Activated T-helper 2 cell treated with anti-CD3 and anti-CD28 coated beads, Interferon-gamma antibody, Interleukin-2, Interleukin-4, amounts not matched to agents 10 μg/mL and 5 μg/mL and 100 μg/mL, durations not matched to agents 14 hours and 24 hours and 36 hours (primary cell): Measurements from ENCODE around the gene UBE2V1. TPM values are rescaled to one million over a fixed set of nuclear protein-coding genes. Genes with fewer than 3 reads are reported as not detected.
"Not testable (repeated sequence)": the region's sequence is repeated elsewhere in the genome, so short reads cannot be mapped to it uniquely, and the experiment has no call there.

Source experiments
- DNase-seq: peaks from one replicate; pipeline ENCODE4 v3.0.0; 2021; ENCODE audit warnings: low spot score
- H3K27ac Mint-ChIP-seq: one replicate; pipeline ENCODE4 v1.8.0; 2021; ENCODE audit warnings: mixed read lengths
- H3K27me3 Mint-ChIP-seq: one replicate; pipeline ENCODE4 v1.8.0; 2021; ENCODE audit warnings: low read depth, mixed read lengths
- H3K36me3 Mint-ChIP-seq: one replicate; pipeline ENCODE4 v1.8.0; 2021; ENCODE audit warnings: low read depth, mixed read lengths
- H3K4me1 Mint-ChIP-seq: one replicate; pipeline ENCODE4 v1.8.0; 2021; ENCODE audit warnings: low read depth, mixed read lengths
- H3K4me3 Mint-ChIP-seq: one replicate; pipeline ENCODE4 v1.8.0; 2021; ENCODE audit warnings: low read depth, mild to moderate bottlenecking, moderate library complexity, mixed read lengths
- H3K9me3 Mint-ChIP-seq: one replicate; pipeline ENCODE4 v1.8.0; 2021; ENCODE audit warnings: mixed read lengths
- intact Hi-C: fragments of 100-400 bp; cut with micrococcal nuclease; formaldehyde crosslinking; loops from one replicate; pipeline ENCODE4 v1.15.1; 2023
- total RNA-seq: library from RNA; stranded (reverse); gene quantifications from 2 replicates; pipeline ENCODE4 v1.2.3, GENCODE V29; 2022

UBE2V1 gene
- total RNA-seq, result 158 and 174 TPM in 2 replicates

- peak; percentile 82 for DNase-seq
- no peaks in the 10 kb centered on the region for H3K9me3 Mint-ChIP-seq
- peak within 1 kb of the TSS; percentile 98 for H3K27ac Mint-ChIP-seq
- peak within 1 kb of the TSS; percentile 99 for H3K4me3 Mint-ChIP-seq
- H3K36me3 Mint-ChIP-seq, result peaks cover 43% of the 10 kb centered on the region
- no peaks in the 10 kb centered on the region for H3K27me3 Mint-ChIP-seq
- H3K4me1 Mint-ChIP-seq, result peaks cover 69% of the 10 kb centered on the region
- intact Hi-C loops, result loop anchor here (2.0 to 10.0 kb wide), 7 partner anchors 34 to 835 kb away; partner anchors contain the start of gene ZNFX1
These were observed at the start of gene UBE2V1 for GRCh38 chr20:50112512-50113419. Gene UBE2V1, minus strand, starts transcription at chr20:50113150. Its CDS starts 22 bp downstream, at chr20:50113128.

- peaks cover 12% of the 10 kb centered on the region for H3K4me1 Mint-ChIP-seq
These were observed 48.5 kb upstream of the UBE2V1 start for GRCh38 chr20:50161494-50161893.

GRCh38 chr20:50153500-50154377 is 40.8 kb upstream of the UBE2V1 start, which contains the start of gene PEDS1:
Gene PEDS1, minus strand, starts transcription at chr20:50153723. Its CDS starts 86 bp downstream, at chr20:50153637.
- Mint-ChIP-seq H3K27me3 (no peaks in the 10 kb centered on the region), H3K27ac (peak within 1 kb of the TSS; percentile 82), H3K9me3 (no peaks in the 10 kb centered on the region), H3K4me1 (peaks cover 32% of the 10 kb centered on the region), H3K36me3 (peaks cover 22% of the 10 kb centered on the region), H3K4me3 (peak within 1 kb of the TSS; percentile 78)
- peak; percentile 83 for DNase-seq
- intact Hi-C loops, result loop anchor here (1.0 kb wide), 1 partner anchor 13 kb away; no protein-coding TSS in a partner anchor

More at GRCh38 chr20:50161494-50161893, 48.5 kb upstream of the UBE2V1 start:
- H3K9me3 Mint-ChIP-seq, DNase-seq, H3K36me3 Mint-ChIP-seq, H3K27me3 Mint-ChIP-seq, intact Hi-C loops, H3K4me3 Mint-ChIP-seq, H3K27ac Mint-ChIP-seq: not testable (repeated sequence)

GRCh38 chr20:50153153-50153499 is 40.2 kb upstream of the UBE2V1 start:
- Mint-ChIP-seq H3K9me3 (no peaks in the 10 kb centered on the region), H3K36me3 (peaks cover 26% of the 10 kb centered on the region), H3K4me1 (peaks cover 37% of the 10 kb centered on the region), H3K4me3 (peak overlapping the region; percentile 78), H3K27ac (peak overlapping the region; percentile 82), H3K27me3 (no peaks in the 10 kb centered on the region)
- DNase-seq, result no peak
- intact Hi-C loops, result loop anchor here (1.0 kb wide), 1 partner anchor 13 kb away; no protein-coding TSS in a partner anchor

- Mint-ChIP-seq H3K27ac (peak overlapping the region; percentile 82), H3K4me3 (peak overlapping the region; percentile 78), H3K27me3 (no peaks in the 10 kb centered on the region), H3K9me3 (no peaks in the 10 kb centered on the region), H3K36me3 (peaks cover 31% of the 10 kb centered on the region), H3K4me1 (peaks cover 43% of the 10 kb centered on the region)
- intact Hi-C loops, result loop anchor here (1.0 kb wide), 1 partner anchor 14 kb away; no protein-coding TSS in a partner anchor
- DNase-seq, result no peak
These were observed 39.6 kb upstream of the UBE2V1 start for GRCh38 chr20:50152394-50153152.

- Mint-ChIP-seq H3K4me1 (peaks cover 57% of the 10 kb centered on the region), H3K4me3 (peak overlapping the region; percentile 78), H3K9me3 (no peaks in the 10 kb centered on the region), H3K36me3 (peaks cover 44% of the 10 kb centered on the region), H3K27ac (peak overlapping the region; percentile 70), H3K27me3 (no peaks in the 10 kb centered on the region)
- intact Hi-C loops, result no loop called here
- no peak for DNase-seq
These were observed 38.2 kb upstream of the UBE2V1 start for GRCh38 chr20:50151034-50151743.

GRCh38 chr20:50149481-50150254 is 36.7 kb upstream of the UBE2V1 start:
- H3K4me1 Mint-ChIP-seq, result peaks cover 60% of the 10 kb centered on the region
- H3K9me3 Mint-ChIP-seq, result no peaks in the 10 kb centered on the region
- peak overlapping the region; percentile 17 for H3K27ac Mint-ChIP-seq
- DNase-seq, result no peak
- intact Hi-C loops, result no loop called here
- H3K36me3 Mint-ChIP-seq, result peaks cover 48% of the 10 kb centered on the region
- H3K4me3 Mint-ChIP-seq, result no peak overlapping the region
- H3K27me3 Mint-ChIP-seq, result no peaks in the 10 kb centered on the region

- no peaks in the 10 kb centered on the region for H3K27me3 Mint-ChIP-seq
- no peaks in the 10 kb centered on the region for H3K9me3 Mint-ChIP-seq
- peak overlapping the region; percentile 75 for H3K4me3 Mint-ChIP-seq
- H3K27ac Mint-ChIP-seq, result peak overlapping the region; percentile 96
- peak; percentile 76 for DNase-seq
- intact Hi-C loops, result loop anchor here (1.0 to 2.0 kb wide), 3 partner anchors 19 to 34 kb away; partner anchors contain the start of gene UBE2V1
- peaks cover 61% of the 10 kb centered on the region for H3K36me3 Mint-ChIP-seq
- H3K4me1 Mint-ChIP-seq, result peaks cover 52% of the 10 kb centered on the region
These were observed 34.0 kb upstream of the UBE2V1 start for GRCh38 chr20:50146732-50147662.

- intact Hi-C loops, result loop anchor here (2.0 kb wide), 2 partner anchors 25 to 33 kb away; partner anchors contain the start of gene UBE2V1
These were observed 33.3 kb upstream of the UBE2V1 start for GRCh38 chr20:50146214-50146613.

GRCh38 chr20:50145566-50145965 is 32.6 kb upstream of the UBE2V1 start:
- peak overlapping the region; percentile 96 for H3K27ac Mint-ChIP-seq
- intact Hi-C loops, result no loop called here
- DNase-seq, result no peak
- H3K4me3 Mint-ChIP-seq, result no peak overlapping the region
- peaks cover 59% of the 10 kb centered on the region for H3K36me3 Mint-ChIP-seq
- no peaks in the 10 kb centered on the region for H3K9me3 Mint-ChIP-seq
- no peaks in the 10 kb centered on the region for H3K27me3 Mint-ChIP-seq
- H3K4me1 Mint-ChIP-seq, result peaks cover 43% of the 10 kb centered on the region

More at GRCh38 chr20:50146214-50146613, 33.3 kb upstream of the UBE2V1 start:
- Mint-ChIP-seq H3K36me3 (peaks cover 63% of the 10 kb centered on the region), H3K27me3 (no peaks in the 10 kb centered on the region), H3K27ac (peak overlapping the region; percentile 96), H3K4me3 (peak overlapping the region; percentile 75), H3K9me3 (no peaks in the 10 kb centered on the region), H3K4me1 (peaks cover 48% of the 10 kb centered on the region)
- no peak for DNase-seq
